ENCODE results near the gene SLC34A2.

SLC34A2 gene

DNA sequence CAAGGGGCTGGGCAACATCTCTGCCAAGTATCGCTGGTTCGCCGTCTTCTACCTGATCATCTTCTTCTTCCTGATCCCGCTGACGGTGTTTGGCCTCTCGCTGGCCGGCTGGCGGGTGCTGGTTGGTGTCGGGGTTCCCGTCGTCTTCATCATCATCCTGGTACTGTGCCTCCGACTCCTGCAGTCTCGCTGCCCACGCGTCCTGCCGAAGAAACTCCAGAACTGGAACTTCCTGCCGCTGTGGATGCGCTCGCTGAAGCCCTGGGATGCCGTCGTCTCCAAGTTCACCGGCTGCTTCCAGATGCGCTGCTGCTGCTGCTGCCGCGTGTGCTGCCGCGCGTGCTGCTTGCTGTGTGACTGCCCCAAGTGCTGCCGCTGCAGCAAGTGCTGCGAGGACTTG lies 20.6 kb downstream of the SLC34A2 start:
- TF ChIP-seq EGR1 (IDR thresholded peaks at IDR 0.05): no peak
- no peak for TF ChIP-seq CEBPB (IDR thresholded peaks at IDR 0.05)
- TF ChIP-seq TEAD4 (IDR thresholded peaks at IDR 0.05): no peak
- TF ChIP-seq, protein P1, sequence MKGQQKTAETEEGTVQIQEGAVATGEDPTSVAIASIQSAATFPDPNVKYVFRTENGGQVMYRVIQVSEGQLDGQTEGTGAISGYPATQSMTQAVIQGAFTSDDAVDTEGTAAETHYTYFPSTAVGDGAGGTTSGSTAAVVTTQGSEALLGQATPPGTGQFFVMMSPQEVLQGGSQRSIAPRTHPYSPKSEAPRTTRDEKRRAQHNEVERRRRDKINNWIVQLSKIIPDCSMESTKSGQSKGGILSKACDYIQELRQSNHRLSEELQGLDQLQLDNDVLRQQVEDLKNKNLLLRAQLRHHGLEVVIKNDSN (IDR thresholded peaks at IDR 0.05): no peak
- TF ChIP-seq, protein P2, sequence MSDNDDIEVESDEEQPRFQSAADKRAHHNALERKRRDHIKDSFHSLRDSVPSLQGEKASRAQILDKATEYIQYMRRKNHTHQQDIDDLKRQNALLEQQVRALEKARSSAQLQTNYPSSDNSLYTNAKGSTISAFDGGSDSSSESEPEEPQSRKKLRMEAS (IDR thresholded peaks at IDR 0.05): no peak
- TF ChIP-seq TAF1 (IDR thresholded peaks at IDR 0.05; ENCODE audit: low read depth): no peak
- no peak for TF ChIP-seq REST (IDR thresholded peaks at IDR 0.05; ENCODE audit: low read depth)

DNA sequence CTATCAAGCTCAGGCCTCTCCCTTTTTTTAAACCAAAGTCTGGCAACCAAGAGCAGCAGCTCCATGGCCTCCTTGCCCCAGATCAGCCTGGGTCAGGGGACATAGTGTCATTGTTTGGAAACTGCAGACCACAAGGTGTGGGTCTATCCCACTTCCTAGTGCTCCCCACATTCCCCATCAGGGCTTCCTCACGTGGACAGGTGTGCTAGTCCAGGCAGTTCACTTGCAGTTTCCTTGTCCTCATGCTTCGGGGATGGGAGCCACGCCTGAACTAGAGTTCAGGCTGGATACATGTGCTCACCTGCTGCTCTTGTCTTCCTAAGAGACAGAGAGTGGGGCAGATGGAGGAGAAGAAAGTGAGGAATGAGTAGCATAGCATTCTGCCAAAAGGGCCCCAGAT lies 21.5 kb downstream of the SLC34A2 start:
- TF ChIP-seq, protein P2 (IDR thresholded peaks at IDR 0.05): no peak
- TF ChIP-seq NFIC (IDR thresholded peaks at IDR 0.05): no peak
- TF ChIP-seq EP300 (IDR thresholded peaks at IDR 0.05; ENCODE audit: borderline replicate concordance): no peak
- TF ChIP-seq EGR1 (IDR thresholded peaks at IDR 0.05): no peak
- TF ChIP-seq TEAD4 (IDR thresholded peaks at IDR 0.05): no peak

DNA sequence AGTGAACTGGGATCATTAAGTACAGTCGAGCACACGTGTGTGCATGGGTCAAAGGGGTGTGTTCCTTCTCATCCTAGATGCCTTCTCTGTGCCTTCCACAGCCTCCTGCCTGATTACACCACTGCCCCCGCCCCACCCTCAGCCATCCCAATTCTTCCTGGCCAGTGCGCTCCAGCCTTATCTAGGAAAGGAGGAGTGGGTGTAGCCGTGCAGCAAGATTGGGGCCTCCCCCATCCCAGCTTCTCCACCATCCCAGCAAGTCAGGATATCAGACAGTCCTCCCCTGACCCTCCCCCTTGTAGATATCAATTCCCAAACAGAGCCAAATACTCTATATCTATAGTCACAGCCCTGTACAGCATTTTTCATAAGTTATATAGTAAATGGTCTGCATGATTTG lies 22.3 kb downstream of the SLC34A2 start:
- TF ChIP-seq, protein P1 (IDR thresholded peaks at IDR 0.05): no peak
- no peak for TF ChIP-seq NFIC (IDR thresholded peaks at IDR 0.05)
- TF ChIP-seq EP300 (IDR thresholded peaks at IDR 0.05; ENCODE audit: borderline replicate concordance): no peak
- TF ChIP-seq TAF1 (IDR thresholded peaks at IDR 0.05; ENCODE audit: low read depth): no peak
- no peak for TF ChIP-seq TCF12 (IDR thresholded peaks at IDR 0.05; ENCODE audit: low read depth)
- TF ChIP-seq FOXM1 (IDR thresholded peaks at IDR 0.05; ENCODE audit: borderline replicate concordance, low read depth): no peak
- TF ChIP-seq EGR1 (IDR thresholded peaks at IDR 0.05): no peak
- TF ChIP-seq RAD21 (IDR thresholded peaks at IDR 0.05; ENCODE audit: low read depth): no peak
- TF ChIP-seq, protein P2 (IDR thresholded peaks at IDR 0.05): no peak
- no peak for TF ChIP-seq REST (IDR thresholded peaks at IDR 0.05; ENCODE audit: low read depth)

DNA sequence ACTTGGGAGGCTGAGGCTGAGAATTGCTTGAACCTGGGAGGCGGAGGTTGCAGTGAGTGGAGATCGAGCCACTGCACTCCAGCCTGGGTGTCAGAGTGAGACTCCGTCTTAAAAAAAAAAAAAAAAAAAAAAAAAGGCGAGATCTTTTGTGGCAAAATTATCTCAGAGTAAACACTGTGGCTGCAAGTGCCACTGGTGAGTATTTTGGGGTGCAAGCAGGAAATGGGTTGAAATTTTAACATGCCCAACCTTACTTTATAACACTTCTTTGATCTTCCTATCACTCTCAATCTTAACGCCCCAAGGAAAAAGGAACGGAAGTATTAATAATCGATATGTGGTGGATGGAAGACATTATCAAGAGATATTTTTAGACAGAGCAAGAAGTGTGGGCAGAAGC lies 32.1 kb downstream of the SLC34A2 start:
- no peak for TF ChIP-seq ZBTB7A (IDR thresholded peaks at IDR 0.05; ENCODE audit: low read depth)
- TF ChIP-seq, protein P2 (IDR thresholded peaks at IDR 0.05): no peak
- TF ChIP-seq TCF12 (IDR thresholded peaks at IDR 0.05; ENCODE audit: low read depth): no peak
- TF ChIP-seq CREB1 (IDR thresholded peaks at IDR 0.05; ENCODE audit: low read depth): no peak
- no peak for TF ChIP-seq NFIC (IDR thresholded peaks at IDR 0.05)
- no peak for TF ChIP-seq EP300 (IDR thresholded peaks at IDR 0.05; ENCODE audit: borderline replicate concordance)
- TF ChIP-seq TEAD4 (IDR thresholded peaks at IDR 0.05): no peak

DNA sequence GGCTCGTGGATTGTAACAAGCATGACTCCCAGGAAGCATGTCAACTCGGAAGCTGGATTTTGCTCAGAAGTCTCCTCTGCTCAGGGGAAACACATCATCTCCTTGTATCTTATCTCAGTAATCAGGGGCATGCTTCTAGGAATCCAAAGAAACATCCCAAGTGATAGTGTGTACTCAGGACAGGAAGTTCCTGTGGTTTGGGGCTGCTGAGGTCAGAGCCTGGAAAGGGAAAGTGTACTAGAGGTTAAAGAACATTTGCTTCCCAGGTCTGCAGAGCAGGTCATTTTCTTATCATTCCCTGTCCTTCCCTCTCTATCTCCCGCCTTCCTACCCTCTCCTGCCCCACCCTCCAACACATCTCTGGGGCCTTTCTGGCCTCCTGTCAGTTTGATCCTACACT lies 38.8 kb downstream of the SLC34A2 start:
- TF ChIP-seq EP300 (IDR thresholded peaks at IDR 0.05; ENCODE audit: borderline replicate concordance): no peak
- no peak for TF ChIP-seq EGR1 (IDR thresholded peaks at IDR 0.05)
- no peak for TF ChIP-seq CREB1 (IDR thresholded peaks at IDR 0.05; ENCODE audit: low read depth)
- TF ChIP-seq, protein P2 (IDR thresholded peaks at IDR 0.05): no peak

- TF ChIP-seq FOXM1 (IDR thresholded peaks at IDR 0.05; ENCODE audit: borderline replicate concordance, low read depth): no peak
- TF ChIP-seq TEAD4 (IDR thresholded peaks at IDR 0.05): no peak
- no peak for TF ChIP-seq EP300 (IDR thresholded peaks at IDR 0.05; ENCODE audit: borderline replicate concordance)
- no peak for TF ChIP-seq REST (IDR thresholded peaks at IDR 0.05; ENCODE audit: low read depth)
- TF ChIP-seq CEBPB (IDR thresholded peaks at IDR 0.05): no peak
- TF ChIP-seq, protein P1 (IDR thresholded peaks at IDR 0.05): no peak
- no peak for TF ChIP-seq EGR1 (IDR thresholded peaks at IDR 0.05)
- TF ChIP-seq, protein P2 (IDR thresholded peaks at IDR 0.05): no peak
- no peak for TF ChIP-seq YY1 (IDR thresholded peaks at IDR 0.05; ENCODE audit: low read depth)
- TF ChIP-seq ZBTB7A (IDR thresholded peaks at IDR 0.05; ENCODE audit: low read depth): no peak
Measured at GRCh38 chr4:25696409-25696808, 40.8 kb downstream of the SLC34A2 start.

Measured in Ishikawa (cell line).